Mesendoderm (in vitro differentiated cells): ENCODE results near the gene CSK.

ENCODE experiments used
- DNase-seq: peaks from one replicate; pipeline ENCODE4 v3.0.0; 2013
- H2AK5ac ChIP-seq: 2 replicates; pipeline ENCODE4 v1.6.1; 2013; ENCODE audit warnings: low read length, inconsistent platforms
- H2BK120ac ChIP-seq: 2 replicates; pipeline ENCODE4 v1.6.1; 2013; ENCODE audit warnings: low read depth, mild to moderate bottlenecking, low read length, moderate library complexity, mixed read lengths
- H2BK15ac ChIP-seq: replicated peaks from 2 replicates; pipeline ENCODE4 v1.6.1; 2013; ENCODE audit warnings: low read depth, mild to moderate bottlenecking, moderate library complexity
- H2BK5ac ChIP-seq: 2 replicates; pipeline ENCODE4 v1.6.1; 2013; ENCODE audit warnings: low read length, inconsistent platforms
- H3K18ac ChIP-seq: 2 replicates; pipeline ENCODE4 v1.6.1; 2013; ENCODE audit warnings: mild to moderate bottlenecking, low read length, mixed read lengths
- H3K23ac ChIP-seq: one replicate; pipeline ENCODE4 v1.6.1; 2013; ENCODE audit warnings: low read length
- H3K27ac ChIP-seq: 2 replicates; pipeline ENCODE4 v1.5.1; 2013; ENCODE audit warnings: low read depth, mild to moderate bottlenecking, inconsistent platforms, low read length, moderate library complexity
- H3K27me3 ChIP-seq: 2 replicates; pipeline ENCODE4 v1.6.1; 2013; ENCODE audit warnings: low read length, control low read depth, mild to moderate bottlenecking, inconsistent platforms; ENCODE audit not compliant: insufficient read depth, poor library complexity
- H3K36me3 ChIP-seq: 2 replicates; pipeline ENCODE4 v1.6.1; 2013; ENCODE audit warnings: low read length, inconsistent platforms; ENCODE audit not compliant: control insufficient read depth, insufficient read depth
- H3K4ac ChIP-seq: one replicate; pipeline ENCODE4 v1.6.1; 2013; ENCODE audit warnings: low read depth, mild to moderate bottlenecking, low read length, moderate library complexity
- H3K4me1 ChIP-seq: 2 replicates; pipeline ENCODE4 v1.6.1; 2013; ENCODE audit warnings: low read depth, low read length, inconsistent platforms; ENCODE audit not compliant: control insufficient read depth
- H3K4me2 ChIP-seq: 2 replicates; pipeline ENCODE4 v1.6.1; 2013; ENCODE audit warnings: low read length
- H3K4me3 ChIP-seq: 2 replicates; pipeline ENCODE4 v1.5.1; 2013; ENCODE audit warnings: mild to moderate bottlenecking, low read length
- H3K56ac ChIP-seq: one replicate; pipeline ENCODE4 v1.6.1; 2013; ENCODE audit warnings: low read length
- H3K79me1 ChIP-seq: 2 replicates; pipeline ENCODE4 v1.6.1; 2013; ENCODE audit warnings: low read length, inconsistent platforms
- H3K79me2 ChIP-seq: 2 replicates; pipeline ENCODE4 v1.6.1; 2013; ENCODE audit warnings: mild to moderate bottlenecking, low read length; ENCODE audit not compliant: control insufficient read depth, insufficient read depth
- H3K9ac ChIP-seq: 2 replicates; pipeline ENCODE4 v1.6.1; 2013; ENCODE audit warnings: low read length, inconsistent platforms
- H4K5ac ChIP-seq: one replicate; pipeline ENCODE4 v1.6.1; 2013; ENCODE audit warnings: low read length
- H4K8ac ChIP-seq: one replicate; pipeline ENCODE4 v1.6.1; 2013; ENCODE audit warnings: low read depth, mild to moderate bottlenecking, control low read depth, low read length, moderate library complexity
- WGBS: extraction: QIAGEN DNeasy Blood & Tissue Kit; methylation state at CpG from one replicate; pipeline ENCODE4 v1.1.7; 2013; ENCODE audit warnings: low lambda C conversion rate, missing lambda C conversion rate; ENCODE audit not compliant: insufficient coverage; ENCODE audit errors: extremely low coverage; 5-methylcytosine and 5-hydroxymethylcytosine counted together

Gene CSK

DNA sequence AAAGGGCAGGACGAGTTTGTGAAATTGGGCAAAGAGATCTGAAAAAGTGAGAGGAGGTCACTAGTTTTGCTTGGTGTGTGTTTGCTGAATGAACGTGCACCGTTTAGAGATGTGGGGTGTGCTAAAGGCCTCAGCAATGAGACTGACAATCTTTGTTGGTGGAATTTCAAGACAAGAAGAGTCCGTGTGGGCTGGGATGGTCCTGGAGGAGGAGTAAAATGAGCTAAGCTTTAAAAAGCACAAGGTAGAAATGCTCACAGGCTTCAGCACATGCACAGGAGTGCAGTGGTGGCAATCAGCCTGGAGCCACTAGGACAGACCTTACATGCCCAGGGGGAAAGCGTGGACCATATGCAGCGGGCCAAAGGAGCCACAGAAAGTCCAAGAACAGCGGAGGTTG, 43.1 kb downstream of the CSK start:
- no peaks in the 10 kb centered on the region for H3K4me1 ChIP-seq
- H3K79me2 ChIP-seq, result no peaks in the 10 kb centered on the region
- no peak overlapping the region for H4K8ac ChIP-seq
- DNase-seq, result no peak
- no peak overlapping the region for H2AK5ac ChIP-seq
- H4K5ac ChIP-seq, result no peak overlapping the region
- no peak overlapping the region for H3K27ac ChIP-seq
- no peaks in the 10 kb centered on the region for H3K36me3 ChIP-seq
- peaks cover 7% of the 10 kb centered on the region for H3K27me3 ChIP-seq
- H3K79me1 ChIP-seq, result no peaks in the 10 kb centered on the region
- H3K4me2 ChIP-seq, result no peak overlapping the region
- no peak overlapping the region for H2BK120ac ChIP-seq
- H2BK5ac ChIP-seq, result no peak overlapping the region
- no peak overlapping the region for H2BK15ac ChIP-seq
- H3K4me3 ChIP-seq, result no peak overlapping the region
- WGBS, result no CpG with 5 or more reads among the region's 7 CpGs
- H3K4ac ChIP-seq, result no peak overlapping the region
- H3K18ac ChIP-seq, result no peak overlapping the region
- H3K9ac ChIP-seq, result no peak overlapping the region
- no peak overlapping the region for H3K23ac ChIP-seq
- no peak overlapping the region for H3K56ac ChIP-seq

DNA sequence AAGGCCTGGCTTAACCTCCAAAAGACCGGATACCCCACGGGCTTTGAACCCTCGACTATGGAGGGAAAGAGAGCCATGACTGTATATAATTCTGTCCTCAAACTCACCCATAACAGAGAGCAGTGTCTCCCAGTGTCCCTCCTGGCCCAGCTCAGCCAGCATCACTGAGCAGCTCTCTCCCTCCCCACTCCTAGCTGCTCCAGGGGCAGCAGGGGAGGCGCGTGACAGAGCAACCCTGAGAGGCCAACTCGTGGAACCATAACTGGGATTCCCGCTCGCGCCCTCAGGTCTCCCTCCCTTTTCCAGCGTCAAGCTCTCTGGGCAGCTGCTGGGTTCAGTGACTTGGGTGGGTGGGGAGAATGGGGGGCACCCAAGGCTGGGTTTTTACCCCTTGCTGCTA, 44.0 kb downstream of the CSK start:
- H4K5ac ChIP-seq, result no peak overlapping the region
- H2BK5ac ChIP-seq, result no peak overlapping the region
- H3K18ac ChIP-seq, result no peak overlapping the region
- H3K4me1 ChIP-seq, result no peaks in the 10 kb centered on the region
- no peak overlapping the region for H3K23ac ChIP-seq
- no CpG with 5 or more reads among the region's 10 CpGs for WGBS
- no peak overlapping the region for H2AK5ac ChIP-seq
- no peak overlapping the region for H3K4me2 ChIP-seq
- no peak overlapping the region for H3K4ac ChIP-seq
- no peak for DNase-seq
- H3K36me3 ChIP-seq, result no peaks in the 10 kb centered on the region
- H2BK15ac ChIP-seq, result no peak overlapping the region
- H3K4me3 ChIP-seq, result no peak overlapping the region
- no peak overlapping the region for H4K8ac ChIP-seq
- no peak overlapping the region for H3K27ac ChIP-seq
- no peak overlapping the region for H2BK120ac ChIP-seq
- peaks cover 7% of the 10 kb centered on the region for H3K27me3 ChIP-seq
- H3K79me2 ChIP-seq, result no peaks in the 10 kb centered on the region
- no peak overlapping the region for H3K9ac ChIP-seq
- H3K56ac ChIP-seq, result no peak overlapping the region
- H3K79me1 ChIP-seq, result no peaks in the 10 kb centered on the region

DNA sequence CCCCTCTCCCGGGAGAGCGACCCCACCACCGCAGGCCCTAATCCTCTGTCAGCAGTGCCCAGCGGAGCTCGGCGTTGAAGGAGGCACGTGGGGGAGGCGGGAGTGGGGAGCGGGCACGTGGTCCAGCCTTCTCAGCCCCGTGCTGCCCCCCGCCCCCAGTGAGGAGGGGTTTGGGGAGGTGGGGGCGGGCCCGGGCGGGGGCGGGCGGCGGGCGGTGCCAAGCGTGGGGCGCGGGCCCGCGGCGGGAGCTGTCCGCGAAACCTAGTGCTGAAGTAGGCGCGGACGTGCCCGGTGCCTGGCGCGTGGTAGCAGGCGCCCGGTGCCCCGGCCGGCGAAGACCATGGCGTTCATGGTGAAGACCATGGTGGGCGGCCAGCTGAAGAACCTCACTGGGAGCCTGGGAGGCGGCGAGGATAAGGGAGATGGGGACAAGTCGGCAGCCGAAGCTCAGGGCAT, 44.5 kb downstream of the CSK start, which contains the start of gene CPLX3:
CPLX3 (plus strand) TSS at position 264 of the 456 bp plus-strand sequence; CDS start at position 341, 77 bp downstream.
- H3K27me3 ChIP-seq, result peaks cover 7% of the 10 kb centered on the region
- H2BK5ac ChIP-seq, result no peak within 1 kb of the TSS
- no peak within 1 kb of the TSS for H4K8ac ChIP-seq
- H3K4me3 ChIP-seq, result no peak within 1 kb of the TSS
- no peaks in the 10 kb centered on the region for H3K79me1 ChIP-seq
- WGBS, result no CpG with 5 or more reads among the region's 44 CpGs
- no peak within 1 kb of the TSS for H2BK120ac ChIP-seq
- DNase-seq, result no peak
- H3K27ac ChIP-seq, result no peak within 1 kb of the TSS
- H3K79me2 ChIP-seq, result no peaks in the 10 kb centered on the region
- no peak within 1 kb of the TSS for H2BK15ac ChIP-seq
- no peak within 1 kb of the TSS for H3K23ac ChIP-seq
- no peak within 1 kb of the TSS for H3K56ac ChIP-seq
- H4K5ac ChIP-seq, result no peak within 1 kb of the TSS
- H3K4me2 ChIP-seq, result no peak within 1 kb of the TSS
- H3K18ac ChIP-seq, result no peak within 1 kb of the TSS
- H2AK5ac ChIP-seq, result no peak within 1 kb of the TSS
- H3K4ac ChIP-seq, result no peak within 1 kb of the TSS
- H3K4me1 ChIP-seq, result no peaks in the 10 kb centered on the region
- no peaks in the 10 kb centered on the region for H3K36me3 ChIP-seq
- H3K9ac ChIP-seq, result no peak within 1 kb of the TSS

DNA sequence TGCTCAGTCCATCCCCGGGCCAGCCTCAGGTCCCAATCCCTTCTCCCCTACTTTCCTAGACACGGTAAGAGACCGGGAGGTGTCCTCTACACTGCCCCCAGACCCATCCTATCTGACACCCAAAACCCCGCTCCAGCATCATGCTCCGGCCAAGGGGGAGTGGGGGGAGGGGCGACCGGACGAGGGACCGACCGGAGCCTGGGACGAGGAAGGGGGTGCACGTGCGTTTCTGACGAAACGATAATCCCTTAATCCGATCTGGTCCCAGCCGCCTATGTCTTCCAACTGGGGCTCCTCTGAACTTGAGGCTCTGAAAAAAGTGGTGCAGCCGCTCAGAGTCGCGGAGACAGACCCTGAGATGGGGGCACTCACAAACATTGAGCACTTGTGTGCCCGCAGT, 45.0 kb downstream of the CSK start:
- H2BK15ac ChIP-seq, result no peak overlapping the region
- H3K79me1 ChIP-seq, result no peaks in the 10 kb centered on the region
- no peak overlapping the region for H4K5ac ChIP-seq
- H2BK5ac ChIP-seq, result no peak overlapping the region
- H3K4me2 ChIP-seq, result no peak overlapping the region
- no CpG with 5 or more reads among the region's 21 CpGs for WGBS
- H3K27ac ChIP-seq, result no peak overlapping the region
- H3K56ac ChIP-seq, result no peak overlapping the region
- H3K9ac ChIP-seq, result no peak overlapping the region
- peaks cover 7% of the 10 kb centered on the region for H3K27me3 ChIP-seq
- H3K4ac ChIP-seq, result no peak overlapping the region
- no peak overlapping the region for H2AK5ac ChIP-seq
- no peak overlapping the region for H3K18ac ChIP-seq
- no peak overlapping the region for H2BK120ac ChIP-seq
- no peak overlapping the region for H3K4me3 ChIP-seq
- DNase-seq, result no peak
- no peaks in the 10 kb centered on the region for H3K79me2 ChIP-seq
- no peak overlapping the region for H4K8ac ChIP-seq
- H3K23ac ChIP-seq, result no peak overlapping the region
- H3K4me1 ChIP-seq, result no peaks in the 10 kb centered on the region
- H3K36me3 ChIP-seq, result no peaks in the 10 kb centered on the region

DNA sequence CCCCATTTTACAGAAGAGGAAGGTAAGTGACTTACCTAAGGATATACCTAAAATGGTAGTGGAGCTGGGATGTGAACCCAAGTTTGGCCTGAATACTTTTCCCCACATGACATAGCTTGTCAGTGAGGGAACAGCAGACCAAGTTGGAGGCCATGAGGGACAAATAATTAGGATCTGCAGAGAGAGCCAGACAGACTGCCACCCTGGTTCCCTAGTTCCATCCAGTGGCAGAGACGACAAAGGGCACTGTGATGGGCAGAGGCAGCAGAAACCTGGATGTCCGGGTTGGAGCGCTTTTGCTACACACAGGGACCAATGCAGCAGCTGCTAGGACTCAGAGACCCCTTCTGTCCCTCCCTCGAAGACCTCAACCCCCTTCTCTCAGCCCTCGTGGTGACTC, 45.7 kb downstream of the CSK start:
- no peak overlapping the region for H3K18ac ChIP-seq
- no peak overlapping the region for H3K27ac ChIP-seq
- no peak overlapping the region for H3K56ac ChIP-seq
- H3K4ac ChIP-seq, result no peak overlapping the region
- H2BK15ac ChIP-seq, result no peak overlapping the region
- no peak for DNase-seq
- H3K4me1 ChIP-seq, result no peaks in the 10 kb centered on the region
- peaks cover 7% of the 10 kb centered on the region for H3K27me3 ChIP-seq
- H2BK120ac ChIP-seq, result no peak overlapping the region
- no peak overlapping the region for H4K5ac ChIP-seq
- H3K79me1 ChIP-seq, result no peaks in the 10 kb centered on the region
- no peak overlapping the region for H2AK5ac ChIP-seq
- no peak overlapping the region for H3K4me2 ChIP-seq
- H3K9ac ChIP-seq, result no peak overlapping the region
- H2BK5ac ChIP-seq, result no peak overlapping the region
- H3K36me3 ChIP-seq, result no peaks in the 10 kb centered on the region
- no peak overlapping the region for H3K4me3 ChIP-seq
- no peak overlapping the region for H4K8ac ChIP-seq
- WGBS, result no CpG with 5 or more reads among the region's 5 CpGs
- no peaks in the 10 kb centered on the region for H3K79me2 ChIP-seq
- no peak overlapping the region for H3K23ac ChIP-seq

DNA sequence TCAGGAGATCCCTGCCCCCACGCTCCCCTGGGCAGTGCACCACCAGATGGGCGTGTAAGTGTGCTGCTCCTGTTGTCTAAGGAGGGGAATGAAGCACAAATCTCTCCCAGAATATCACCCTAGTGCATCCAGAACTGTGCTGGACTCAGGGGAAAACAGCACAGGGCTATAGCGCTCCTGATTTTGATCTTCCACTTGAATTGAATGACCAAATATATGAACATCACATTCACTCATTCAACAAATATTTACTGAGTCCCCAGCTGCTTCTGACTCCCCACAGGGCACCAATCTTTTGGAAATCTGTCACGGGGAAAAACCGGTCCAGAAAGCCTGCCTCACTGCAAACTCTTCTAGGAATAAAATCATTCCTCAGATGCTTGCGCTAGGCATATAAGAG, 47.0 kb downstream of the CSK start:
- Histone ChIP-seq H3K36me3 (no peaks in the 10 kb centered on the region), H3K18ac (no peak overlapping the region), H2BK120ac (no peak overlapping the region), H2AK5ac (no peak overlapping the region), H3K4me2 (no peak overlapping the region), H2BK15ac (no peak overlapping the region), H3K4me1 (no peaks in the 10 kb centered on the region), H3K4me3 (no peak overlapping the region), H4K8ac (no peak overlapping the region), H3K27ac (no peak overlapping the region), H3K23ac (no peak overlapping the region), H4K5ac (no peak overlapping the region), H2BK5ac (no peak overlapping the region), H3K4ac (no peak overlapping the region), H3K27me3 (peaks cover 7% of the 10 kb centered on the region), H3K79me2 (no peaks in the 10 kb centered on the region), H3K9ac (no peak overlapping the region), H3K56ac (no peak overlapping the region), H3K79me1 (no peaks in the 10 kb centered on the region)
- WGBS, result no CpG with 5 or more reads among the region's 6 CpGs
- DNase-seq, result no peak
